NCI-H2227 (cell line): ENCODE data around the gene DDX1.

ENCODE experiments used
- DNase-seq: peaks from one replicate; lab custom pipeline; 2025; ENCODE audit not compliant: unreplicated experiment; lab: John Stamatoyannopoulos, UW

The DDX1 gene

DNA sequence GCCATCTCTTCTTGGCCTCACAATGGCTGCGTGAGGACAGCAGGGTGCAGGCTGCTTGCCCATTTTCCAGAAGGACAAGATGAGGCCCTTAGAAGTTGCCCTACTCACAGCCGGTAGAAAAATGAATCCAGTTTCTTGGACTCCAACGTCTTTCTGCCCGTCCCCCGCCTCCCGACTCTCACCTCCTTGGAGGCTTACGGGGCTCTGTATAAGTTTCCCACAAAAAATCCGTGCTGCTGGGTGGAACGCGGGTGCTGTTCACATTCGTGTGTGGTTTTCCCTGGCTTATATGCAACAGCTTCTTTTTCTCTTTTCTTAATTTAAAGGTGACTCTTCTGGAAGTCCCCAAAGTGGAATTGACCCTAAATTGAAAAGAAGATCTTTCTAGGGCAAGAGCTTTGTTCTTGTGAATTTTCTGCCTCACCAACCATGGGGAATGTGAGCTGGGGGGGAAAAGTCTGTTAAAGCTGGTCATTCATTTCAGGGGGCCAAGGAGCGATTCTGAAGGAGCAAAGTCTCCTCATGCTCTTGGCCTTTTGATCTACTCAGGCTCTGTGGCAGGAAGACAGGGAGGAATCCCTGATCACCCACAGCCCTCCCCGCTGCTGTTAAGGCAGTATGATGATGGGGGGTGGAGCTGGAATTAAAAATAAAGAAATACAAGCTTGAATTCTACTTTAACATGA is 51.3 kb downstream of the DDX1 start:
- DNase-seq: no peak

DNA sequence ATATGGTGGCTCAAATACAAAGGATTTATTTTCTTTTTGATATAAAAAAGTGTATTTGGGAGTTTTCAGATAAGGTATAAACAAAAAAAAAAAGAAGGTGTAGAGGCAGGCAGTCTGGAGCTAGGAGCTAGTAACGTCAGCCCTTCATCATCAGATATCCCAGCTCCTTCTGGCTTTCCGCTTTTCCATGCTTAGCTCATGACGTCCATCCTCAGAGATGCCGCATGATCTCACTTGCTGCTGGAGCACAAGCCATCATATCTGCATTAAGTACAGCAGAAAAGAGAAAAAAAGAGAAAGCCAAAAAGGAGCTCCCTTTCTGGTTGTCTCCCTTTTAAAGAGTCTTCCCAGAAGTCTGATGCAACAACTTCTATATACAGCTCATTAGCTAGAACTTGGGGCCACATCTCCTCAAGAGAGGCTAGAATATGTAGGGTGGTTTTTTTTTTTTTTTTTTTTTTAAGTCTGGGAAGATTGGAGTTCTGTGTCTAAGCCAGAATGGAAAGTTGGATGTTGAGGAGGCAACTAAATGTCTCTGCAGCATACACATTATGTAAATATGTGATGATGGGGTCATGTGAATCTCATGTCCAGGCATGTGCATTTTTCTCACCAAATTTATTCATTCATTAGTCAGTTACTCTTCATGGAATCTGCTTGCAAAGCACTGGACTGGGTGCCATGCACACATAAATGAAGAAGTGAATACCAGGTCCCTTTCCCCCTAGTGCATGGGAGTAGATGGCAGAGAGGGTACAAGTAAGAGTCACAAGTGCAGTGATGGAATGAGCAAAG is 52.3 kb downstream of the DDX1 start:
- DNase-seq: no peak

DNA sequence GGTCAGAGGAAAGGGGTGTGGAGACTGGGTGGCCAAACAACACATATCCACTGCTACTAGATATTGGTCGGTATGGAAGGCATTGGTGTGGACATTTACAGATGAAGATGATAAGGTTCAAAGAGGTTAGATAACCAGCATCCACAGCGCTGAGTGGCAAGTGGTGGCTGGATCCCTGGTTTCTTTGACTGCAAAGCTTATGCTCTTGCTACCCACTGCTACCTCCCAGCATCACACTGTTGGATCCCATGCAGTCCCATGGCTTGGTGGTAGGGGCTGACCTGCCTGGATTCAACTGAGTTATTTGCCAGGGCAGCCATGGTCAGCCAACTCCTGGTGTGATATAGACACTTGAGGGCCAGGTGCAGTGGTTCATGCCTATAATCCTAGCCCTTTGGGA is 53.6 kb downstream of the DDX1 start:
- no peak for DNase-seq

DNA sequence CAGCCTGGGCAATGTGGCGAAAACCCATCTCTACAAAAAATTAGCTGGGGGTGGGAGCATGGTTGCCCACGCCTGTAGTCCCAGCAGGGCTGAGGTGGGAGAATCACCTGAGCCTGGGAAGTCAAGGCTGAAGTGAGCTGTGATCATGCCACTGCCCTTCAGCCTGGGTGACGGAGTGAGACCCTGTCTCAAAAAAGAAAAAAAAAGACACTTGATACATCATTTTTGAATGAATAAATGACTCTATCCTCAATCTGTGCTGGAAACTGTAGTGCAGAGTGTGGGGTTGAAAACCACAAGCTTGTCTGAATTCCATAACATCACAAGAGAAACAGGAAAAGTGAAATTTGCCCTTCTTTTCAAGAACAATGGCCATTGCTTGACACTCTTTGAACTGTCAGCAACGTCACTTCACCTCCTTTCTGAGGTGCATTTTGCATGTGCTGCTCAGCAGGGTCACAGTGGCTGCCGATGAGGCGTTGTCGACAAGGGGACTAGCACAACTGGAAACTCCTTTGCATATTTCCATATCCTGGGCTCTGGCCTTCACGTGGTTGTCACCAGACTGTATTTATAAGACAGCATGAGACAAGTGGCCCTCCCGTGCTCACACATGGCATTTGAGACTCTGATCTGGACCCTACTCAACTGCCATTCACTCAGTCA is 54.2 kb downstream of the DDX1 start:
- no peak for DNase-seq

DNA sequence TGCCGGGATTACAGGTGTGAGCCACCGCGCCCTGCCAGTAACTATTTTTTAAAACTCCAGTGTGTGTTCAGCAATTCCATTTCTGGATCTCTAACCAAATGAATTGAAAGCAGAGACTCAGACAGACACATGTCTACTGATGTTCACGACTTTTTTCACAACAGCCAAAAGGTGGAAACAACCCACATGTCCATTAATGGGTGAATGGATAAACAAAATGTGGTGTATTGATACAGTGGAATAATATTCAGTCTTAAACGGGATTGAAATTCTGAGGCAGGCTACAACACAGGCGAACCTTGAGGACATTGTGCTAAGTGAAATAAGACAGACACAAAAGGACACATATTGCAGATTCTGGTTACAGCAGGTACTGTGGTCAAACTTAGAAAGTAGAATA is 55.0 kb downstream of the DDX1 start:
- no peak for DNase-seq

DNA sequence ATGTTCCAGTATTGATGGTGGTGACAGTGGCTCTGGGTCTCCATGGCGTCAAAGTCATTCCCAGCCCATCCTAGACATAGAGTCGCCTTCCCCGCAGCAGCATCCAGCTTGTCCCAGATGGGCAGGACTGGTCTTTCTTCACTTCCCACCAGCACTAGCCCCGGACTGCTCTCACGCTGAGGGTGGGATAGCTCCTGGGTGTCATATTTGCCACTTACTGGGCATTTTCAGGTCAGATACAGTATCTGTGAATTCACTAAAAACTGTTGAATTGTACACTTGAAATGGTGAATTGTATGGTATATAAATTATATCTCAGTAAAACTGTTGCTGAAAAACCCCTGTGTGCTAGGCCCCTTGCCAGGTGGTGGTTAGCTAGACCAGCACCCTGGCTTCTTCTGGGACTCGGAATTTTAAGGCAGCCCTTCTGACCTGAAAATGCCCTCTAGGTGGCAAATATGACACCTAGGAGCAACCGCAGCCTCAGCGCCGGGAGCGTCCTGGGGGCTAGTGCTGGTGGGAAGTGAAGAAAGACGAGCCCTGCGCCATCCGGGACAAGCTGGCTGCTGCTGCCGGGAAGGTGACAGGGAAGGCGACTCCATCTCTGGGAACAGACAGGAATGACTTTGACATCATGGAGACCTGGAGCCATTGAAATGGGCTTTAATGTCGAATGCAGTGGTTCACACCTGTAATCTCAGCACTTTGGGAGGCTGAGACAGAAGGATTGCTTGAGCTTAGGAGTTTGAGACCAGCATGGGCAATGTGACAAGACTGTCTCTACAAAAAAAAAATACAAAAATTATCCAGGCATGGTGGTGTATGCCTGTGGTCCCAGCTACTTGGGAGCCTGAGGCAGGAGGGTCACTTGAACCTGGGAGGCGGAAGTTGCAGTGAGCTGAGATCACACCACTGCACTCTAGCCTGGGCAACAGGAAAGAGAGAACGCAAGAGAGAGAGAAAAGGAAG is 56.2 kb downstream of the DDX1 start:
- DNase-seq: no peak

DNA sequence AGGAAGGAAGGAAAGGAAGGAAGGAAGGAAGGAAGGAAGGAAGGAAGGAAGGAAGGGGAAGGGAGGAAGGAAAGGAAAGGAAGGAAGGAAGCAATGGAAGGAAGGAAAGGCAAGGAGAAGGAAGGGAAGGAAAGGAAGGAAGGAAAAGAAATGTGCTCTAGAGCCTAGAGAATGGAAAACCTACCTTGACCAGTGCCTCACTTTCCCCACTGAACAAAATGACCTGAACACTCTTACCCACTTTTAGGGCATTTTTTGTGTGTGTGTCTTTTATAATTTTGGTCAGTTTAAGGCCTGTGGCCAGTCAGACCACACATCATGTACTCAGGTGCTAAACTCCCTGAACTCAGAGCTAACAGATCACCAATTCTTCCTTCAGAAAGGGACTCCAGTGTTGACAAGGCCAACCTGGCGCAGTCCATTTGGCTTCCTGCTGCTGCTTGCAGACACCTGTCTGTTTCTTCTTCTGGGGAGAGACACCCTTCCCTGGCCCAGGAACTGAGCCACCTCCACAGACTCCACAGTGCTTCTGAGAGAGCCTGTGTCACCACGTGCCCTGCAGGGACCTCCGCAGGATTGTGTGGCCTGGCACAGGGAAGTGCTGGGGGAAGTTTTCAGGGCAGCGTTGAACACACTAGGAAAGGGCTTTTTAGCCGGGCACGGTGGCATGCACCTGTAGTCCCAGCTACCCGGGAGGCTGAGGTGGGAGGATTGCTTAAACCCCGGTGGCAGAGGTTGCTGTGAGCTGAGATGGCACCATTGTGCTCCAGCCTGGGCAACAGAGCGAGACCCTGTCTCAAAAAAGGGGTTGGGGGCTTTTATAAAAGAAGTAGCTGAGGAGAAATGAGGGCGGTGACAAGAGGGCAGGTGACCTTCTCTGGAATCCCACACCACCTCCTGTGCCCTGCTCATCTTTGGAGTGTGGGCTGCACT is 57.2 kb downstream of the DDX1 start:
- no peak for DNase-seq

DNA sequence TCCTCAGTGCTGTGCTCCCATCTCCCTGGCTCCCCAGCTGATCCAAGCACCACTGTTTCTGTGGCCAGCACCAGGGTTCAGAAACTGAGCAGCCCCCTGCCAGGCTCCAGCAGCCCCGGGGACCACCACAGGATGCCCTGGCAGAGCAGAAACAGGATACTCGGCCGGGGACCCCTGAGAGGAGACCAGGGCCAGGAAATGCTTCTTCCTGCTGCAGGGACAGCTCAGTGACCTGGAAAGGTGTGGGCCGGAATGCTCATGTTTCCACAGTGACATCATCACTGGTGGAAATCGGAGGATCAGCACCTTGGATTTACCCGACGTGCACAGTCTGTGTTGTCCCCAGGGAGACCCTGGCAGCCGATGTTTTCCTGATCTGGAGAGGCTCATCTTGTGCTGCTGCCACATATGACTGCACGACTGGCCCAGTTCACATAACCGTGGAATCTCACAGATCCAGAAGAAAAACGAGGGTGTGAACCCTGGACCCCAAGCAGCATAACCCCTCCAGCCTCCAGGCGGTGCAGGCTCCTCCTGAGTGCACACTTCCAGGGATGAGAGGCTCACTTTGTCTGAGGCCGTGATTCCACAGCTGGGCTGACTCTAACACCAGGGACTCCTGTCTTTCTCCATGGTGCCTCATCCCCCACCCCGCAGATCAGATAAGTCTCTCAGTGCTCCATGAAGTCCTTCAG is 58.0 kb downstream of the DDX1 start:
- DNase-seq: no peak

DNA sequence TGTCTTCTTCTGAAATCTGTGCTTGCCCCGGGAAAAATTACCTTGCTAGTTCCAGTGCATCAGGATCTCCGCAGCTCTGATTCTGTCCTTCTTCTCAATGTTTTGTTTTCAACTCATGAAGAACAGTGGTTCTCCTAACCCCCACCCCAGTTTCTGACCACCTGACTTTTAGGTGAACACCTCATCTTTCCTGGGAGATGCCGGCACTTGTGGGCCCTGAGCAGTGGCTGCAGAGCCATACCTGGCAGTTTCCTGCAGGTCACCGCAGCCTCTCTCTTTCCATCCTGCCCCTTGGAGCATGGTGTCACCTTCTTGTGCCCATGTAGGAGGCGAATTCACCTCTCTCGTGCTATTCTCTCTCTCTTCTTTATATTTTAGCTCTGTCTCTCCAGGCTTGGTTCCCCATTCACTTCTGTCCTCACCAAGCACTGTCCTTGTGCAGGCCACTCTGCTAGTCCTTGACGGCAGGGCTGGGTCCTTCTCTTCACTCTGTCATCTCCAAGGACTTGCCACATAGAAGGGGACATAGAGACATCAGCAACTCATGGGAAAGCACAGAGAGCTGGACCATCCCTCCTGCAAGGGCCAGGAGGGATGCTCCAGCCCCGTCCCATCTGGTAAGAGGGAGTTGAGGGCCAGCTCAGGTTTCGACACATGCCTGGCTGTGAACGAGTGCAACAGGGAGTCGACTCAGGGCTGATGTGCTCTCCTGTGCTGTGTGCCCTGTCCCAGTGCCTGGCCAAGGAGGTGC is 59.1 kb downstream of the DDX1 start:
- DNase-seq: no peak

DNA sequence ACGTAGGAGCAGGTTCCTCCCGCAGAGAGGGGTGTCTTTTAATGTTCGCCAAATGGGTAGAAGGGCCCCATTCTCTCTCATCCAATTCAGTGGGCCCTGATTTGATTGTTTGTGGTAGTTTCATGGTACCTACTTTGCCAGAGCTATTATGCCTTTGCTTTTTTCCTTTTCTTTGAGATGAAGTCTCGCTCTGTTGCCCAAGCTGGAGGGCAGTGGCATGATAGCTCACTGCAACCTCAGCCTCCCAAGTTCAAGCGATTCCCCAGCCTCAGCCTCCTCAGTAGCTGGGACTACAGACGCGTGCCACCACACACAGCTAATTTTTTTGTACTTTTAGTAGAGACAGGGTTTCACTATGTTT is 59.7 kb downstream of the DDX1 start:
- DNase-seq: no peak

DNA sequence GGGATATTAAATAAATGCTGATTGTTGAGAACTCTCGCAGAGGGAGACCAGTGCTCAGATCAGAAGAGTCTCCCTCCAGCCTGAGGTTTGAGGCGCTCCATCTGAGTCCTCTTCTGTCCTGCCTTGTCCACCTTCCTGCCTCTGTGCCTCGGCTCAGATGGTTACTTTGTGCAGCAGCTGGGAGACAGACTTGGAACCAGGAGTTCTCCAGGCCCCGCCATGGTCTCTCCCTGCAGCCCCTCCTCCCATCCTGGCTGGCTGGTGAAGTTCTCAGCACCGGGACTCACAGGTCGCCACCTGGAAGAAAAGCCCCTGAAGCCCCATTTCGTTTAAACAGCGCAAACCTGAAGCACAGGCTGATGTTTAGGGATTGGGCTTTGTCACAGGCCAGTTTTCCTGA is 60.6 kb downstream of the DDX1 start:
- no peak for DNase-seq

DNA sequence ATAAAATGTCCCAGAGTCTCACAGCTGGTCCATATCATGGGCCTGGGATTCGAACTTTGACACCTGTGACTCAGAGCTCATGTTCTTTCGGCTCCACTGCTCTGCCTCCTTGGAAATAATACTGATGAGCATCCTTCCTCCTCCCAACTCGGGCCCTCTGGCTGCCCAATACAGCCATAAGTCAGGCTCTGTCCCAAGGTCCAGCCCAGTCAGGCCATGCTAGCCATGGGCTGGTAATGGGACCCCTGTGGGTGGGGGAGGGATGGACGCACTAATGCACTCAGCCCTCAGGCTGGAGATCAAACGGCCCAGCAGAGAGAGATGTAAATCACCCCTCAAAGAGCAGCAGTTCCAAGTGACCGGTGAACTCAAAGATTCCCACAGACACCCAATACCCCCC is 61.1 kb downstream of the DDX1 start:
- DNase-seq: no peak

DNA sequence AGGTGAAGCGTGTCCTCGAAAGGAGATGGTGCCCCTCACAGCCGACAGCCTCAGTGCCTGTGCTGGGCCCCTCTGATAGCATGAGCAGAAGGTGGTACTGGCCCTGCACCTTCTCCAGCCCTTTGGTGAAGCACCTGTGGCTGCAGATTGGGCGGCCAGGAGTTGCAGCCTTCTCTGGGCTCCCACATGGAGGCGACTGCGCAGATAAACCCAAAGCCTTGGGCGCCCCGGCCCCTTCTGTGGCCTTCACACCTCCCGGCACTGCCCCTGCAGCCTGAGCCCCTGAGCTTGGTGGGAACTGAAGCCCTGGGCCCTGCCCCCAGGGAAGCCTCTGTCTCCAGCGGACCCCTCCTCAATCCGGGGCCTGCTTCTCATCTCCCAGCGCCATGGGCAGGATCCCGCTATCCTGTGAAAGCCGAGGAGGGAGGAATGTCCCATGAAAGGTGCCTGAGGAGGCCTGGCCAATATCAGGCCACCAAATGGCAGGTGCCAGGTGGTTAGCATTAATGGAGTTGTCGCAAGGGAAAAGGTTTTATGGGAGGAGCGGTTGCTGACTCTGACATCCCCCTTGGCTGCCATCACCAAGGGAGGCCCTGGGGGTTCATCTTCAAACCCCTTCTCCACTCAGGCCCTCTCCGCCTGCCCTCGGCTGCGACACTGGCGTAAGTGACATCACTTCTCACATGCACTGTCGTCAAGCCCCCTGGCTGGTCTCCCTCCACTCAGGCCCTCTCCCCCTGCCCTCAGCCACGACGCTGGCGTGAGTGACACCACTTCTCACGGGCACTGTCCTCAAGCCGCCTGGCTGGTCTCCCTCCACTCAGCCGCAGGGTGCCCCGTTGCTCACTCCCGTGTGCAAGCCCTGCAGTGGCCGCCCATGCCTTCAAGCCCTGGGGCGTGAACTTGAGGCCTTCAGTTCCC is 62.4 kb downstream of the DDX1 start:
- DNase-seq: no peak

DNA sequence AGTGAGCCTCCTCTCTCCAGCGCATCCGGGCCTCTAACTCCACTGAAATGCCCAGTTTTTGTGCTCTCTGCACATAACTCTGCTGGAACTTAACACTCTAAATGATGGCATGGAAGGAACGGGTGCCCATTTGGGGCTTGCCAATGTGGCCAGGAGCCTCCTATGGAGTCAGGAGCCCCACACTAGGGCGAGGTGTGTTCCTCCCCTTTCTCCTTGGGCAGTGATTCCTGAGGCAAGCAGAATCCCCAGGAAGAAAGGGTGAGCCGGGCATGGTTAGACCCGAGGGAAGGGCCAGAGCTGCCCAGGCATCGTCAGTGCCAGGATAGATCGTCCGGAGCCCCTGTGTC is 63.0 kb downstream of the DDX1 start:
- no peak for DNase-seq

DNA sequence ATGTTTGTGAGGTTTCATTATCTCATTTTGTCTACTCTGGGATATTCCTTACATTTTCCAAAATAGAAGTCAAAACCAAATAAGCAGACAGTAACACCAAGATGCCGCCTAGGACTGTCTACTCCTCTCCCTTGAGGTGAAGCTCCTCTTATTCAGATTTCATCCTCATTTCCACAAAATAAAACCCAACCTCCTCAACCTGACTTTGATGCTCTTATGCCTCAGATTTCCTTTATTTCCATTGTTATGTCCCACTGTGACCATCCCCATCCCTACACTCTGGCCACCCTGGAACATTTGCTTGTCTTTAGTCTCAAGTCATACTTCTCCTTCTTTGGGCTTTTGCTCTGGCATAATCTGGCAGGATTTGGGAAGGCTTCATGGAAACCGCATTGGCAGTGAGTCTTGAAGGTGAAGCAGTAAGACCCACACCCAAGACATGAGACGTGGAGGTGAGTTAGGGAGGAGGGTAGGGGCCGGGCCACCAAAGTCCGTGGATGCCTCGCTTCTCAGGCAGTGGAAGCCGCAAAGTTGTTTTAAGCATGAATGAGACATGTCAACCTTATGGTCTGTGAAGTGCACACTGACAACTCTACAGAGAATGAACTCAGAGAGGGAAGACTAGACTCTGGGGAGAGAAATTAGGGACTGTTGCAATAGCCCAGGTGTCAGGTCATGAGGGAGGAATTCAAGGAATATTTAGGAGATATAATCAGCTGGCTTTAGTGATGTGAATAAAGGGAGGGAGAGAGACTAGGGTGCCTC is 63.6 kb downstream of the DDX1 start:
- no peak for DNase-seq

DNA sequence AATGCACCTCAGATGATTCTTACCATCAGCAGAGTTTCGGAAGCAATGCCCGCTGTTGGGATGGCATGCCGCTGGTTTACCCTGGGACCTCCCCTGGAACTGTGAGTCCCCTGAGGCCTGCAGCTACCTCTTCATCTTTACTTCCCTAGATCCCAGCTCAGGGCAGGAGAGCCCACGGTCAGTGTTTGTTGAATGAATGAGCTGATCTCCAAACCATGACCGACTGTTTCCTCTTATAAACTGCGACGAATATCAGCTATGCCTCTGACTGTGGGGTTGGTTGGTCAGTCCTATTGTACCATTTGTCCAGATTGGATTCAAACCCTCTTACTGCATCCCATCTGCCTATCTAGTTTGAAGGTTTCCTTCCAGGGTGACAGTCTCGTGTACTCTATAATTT is 64.4 kb downstream of the DDX1 start:
- DNase-seq: no peak

DNA sequence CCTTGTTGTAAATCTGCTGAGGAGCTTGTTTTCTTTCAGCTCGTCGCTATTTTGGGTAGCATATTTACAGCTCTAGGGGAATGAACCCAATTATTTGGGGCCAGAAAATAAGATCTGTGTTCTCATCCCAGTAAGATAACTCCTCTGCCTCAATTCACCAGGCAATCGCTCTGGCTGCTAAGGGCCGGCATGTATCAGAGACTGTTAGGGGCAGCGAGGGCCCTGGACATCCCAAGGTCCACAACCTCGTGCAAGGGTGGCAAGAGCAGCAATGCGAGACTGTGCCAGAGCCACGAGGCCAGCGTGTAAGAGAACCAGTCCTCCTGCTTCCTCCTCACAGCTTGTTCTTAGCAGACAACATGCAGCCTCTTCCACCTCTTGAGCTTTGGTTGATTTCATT is 66.1 kb downstream of the DDX1 start:
- no peak for DNase-seq
